Kasumi-1 (cell line): Measurements from ENCODE around the gene NMNAT1.
"Not testable (repeated sequence)": the region's sequence is repeated elsewhere in the genome, so short reads cannot be mapped to it uniquely, and the experiment has no call there.

ENCODE experiments used
- DNase-seq, 2 experiments: peaks; one replicate each; lab custom pipeline; 2025; lab: John Stamatoyannopoulos, UW

The NMNAT1 gene

GRCh38 chr1:9942939-9943788 lies at the start of gene NMNAT1, which contains the start of gene LZIC:
Gene NMNAT1, plus strand, starts transcription at chr1:9943475. Its CDS starts 28,599 bp downstream, at chr1:9972074.
Gene LZIC, minus strand, starts transcription at chr1:9943391. Its CDS starts 6,772 bp downstream, at chr1:9936619.
- peak; percentile 87 to 90 for DNase-seq

GRCh38 chr1:9894115-9894514 lies 49.2 kb upstream of the NMNAT1 start:
- DNase-seq: no peak

- peak; percentile 88 to 93 for DNase-seq
Observed at GRCh38 chr1:9900142-9901043, 42.9 kb upstream of the NMNAT1 start.

- no peak for DNase-seq
Observed at GRCh38 chr1:9901148-9902059, 41.9 kb upstream of the NMNAT1 start.

- DNase-seq: no peak
Observed at GRCh38 chr1:9902060-9902452, 41.2 kb upstream of the NMNAT1 start.

GRCh38 chr1:9903801-9904527 lies 39.3 kb upstream of the NMNAT1 start:
- no peak for DNase-seq

GRCh38 chr1:9904596-9904995 lies 38.7 kb upstream of the NMNAT1 start:
- DNase-seq: no peak

- no peak for DNase-seq
Observed at GRCh38 chr1:9905010-9905409, 38.3 kb upstream of the NMNAT1 start.

GRCh38 chr1:9906466-9906865 lies 36.8 kb upstream of the NMNAT1 start:
- DNase-seq: no peak

- DNase-seq: no peak
Observed at GRCh38 chr1:9907441-9907840, 35.8 kb upstream of the NMNAT1 start.

- no peak for DNase-seq
Observed at GRCh38 chr1:9908871-9909233, 34.4 kb upstream of the NMNAT1 start.

GRCh38 chr1:9909234-9910046 lies 33.8 kb upstream of the NMNAT1 start:
- peak; percentile 6 to 23 for DNase-seq

- DNase-seq: peak; percentile 94 to 97
Observed at GRCh38 chr1:9910076-9910422, 33.2 kb upstream of the NMNAT1 start, which contains the start of gene CTNNBIP1. Gene CTNNBIP1, minus strand, starts transcription at chr1:9910269. Its CDS starts 38,205 bp downstream, at chr1:9872064.

GRCh38 chr1:9910423-9911178 lies 32.7 kb upstream of the NMNAT1 start:
- DNase-seq: peak; percentile 97

GRCh38 chr1:9912264-9912936 lies 30.9 kb upstream of the NMNAT1 start:
- no peak for DNase-seq

GRCh38 chr1:9914610-9914937 lies 28.7 kb upstream of the NMNAT1 start:
- no peak for DNase-seq

GRCh38 chr1:9916452-9916851 lies 26.8 kb upstream of the NMNAT1 start:
- no peak for DNase-seq

- DNase-seq: not testable (repeated sequence)
Observed at GRCh38 chr1:9917495-9917894, 25.8 kb upstream of the NMNAT1 start.

- no peak for DNase-seq
Observed at GRCh38 chr1:9917901-9918300, 25.4 kb upstream of the NMNAT1 start.
